GM20431 (cell line): ENCODE results near the gene TPGS1.

Source experiments
- in situ Hi-C: fragments of 300-500 bp; cut with MseI, MboI; formaldehyde crosslinking; loops from one replicate; pipeline ENCODE4 v1.15.0; 2020; ENCODE audit warnings: low sequenced_read_pairs; ENCODE audit not compliant: unreplicated experiment

Gene TPGS1

DNA sequence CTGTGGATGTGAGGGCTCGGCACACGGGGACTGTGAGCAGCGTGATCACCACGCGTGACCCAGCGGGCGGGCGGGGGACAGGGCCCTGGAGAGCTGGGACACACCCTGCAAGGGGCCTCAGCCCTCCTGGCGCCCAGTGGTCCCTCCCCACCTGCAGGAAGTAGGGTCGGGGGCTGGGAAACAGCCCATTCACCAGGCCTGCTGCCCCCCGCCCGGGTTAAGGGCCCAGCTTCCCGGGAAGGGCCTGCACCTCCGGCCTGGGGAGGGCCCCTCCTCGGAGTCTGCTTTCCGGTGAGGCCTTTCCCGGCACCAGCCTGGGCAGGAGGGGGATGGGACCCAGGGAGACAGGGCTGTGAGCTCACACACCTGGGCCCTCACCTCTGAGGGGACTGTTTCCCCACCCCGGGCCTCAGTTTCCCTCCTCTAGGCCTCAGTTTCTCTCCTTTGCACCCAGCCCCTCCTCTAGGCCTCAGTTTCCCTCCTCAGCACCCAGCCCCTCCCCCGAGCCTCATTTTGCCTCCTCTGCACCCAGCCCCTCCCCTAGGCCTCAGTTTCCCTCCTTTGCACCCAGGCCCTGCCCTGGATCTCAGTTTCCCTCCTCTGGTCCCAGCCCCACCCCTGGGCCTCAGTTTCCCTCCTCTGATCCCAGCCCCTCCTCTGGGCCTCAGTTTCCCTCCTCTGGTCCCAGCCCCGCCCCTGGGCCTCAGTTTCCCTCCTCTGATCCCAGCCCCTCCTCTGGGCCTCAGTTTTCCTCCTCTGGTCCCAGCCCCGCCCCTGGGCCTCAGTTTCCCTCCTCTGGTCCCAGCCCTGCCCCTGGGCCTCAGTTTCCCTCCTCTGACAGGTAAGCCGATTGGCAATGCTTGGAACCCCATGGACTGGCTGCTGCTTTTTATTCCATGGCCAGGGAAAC is 12.9 kb upstream of the TPGS1 start:
- in situ Hi-C loops, result no loop called here

DNA sequence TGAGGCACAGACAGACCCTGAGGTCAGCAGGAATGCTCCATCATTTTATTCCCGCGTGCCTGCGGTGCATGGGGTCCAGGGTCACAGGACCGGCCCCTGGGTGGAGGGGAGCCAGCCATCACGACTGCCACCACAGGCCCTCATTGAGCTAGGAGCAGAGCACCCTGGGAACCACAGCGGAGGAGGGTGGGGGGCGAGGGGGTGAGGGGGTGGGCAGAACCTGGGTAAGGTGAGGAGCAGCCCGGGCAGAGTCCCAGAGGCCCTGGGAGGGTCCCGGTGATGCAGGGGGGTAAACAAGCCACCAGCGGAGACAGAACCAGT is 12.3 kb upstream of the TPGS1 start:
- in situ Hi-C loops, result no loop called here

DNA sequence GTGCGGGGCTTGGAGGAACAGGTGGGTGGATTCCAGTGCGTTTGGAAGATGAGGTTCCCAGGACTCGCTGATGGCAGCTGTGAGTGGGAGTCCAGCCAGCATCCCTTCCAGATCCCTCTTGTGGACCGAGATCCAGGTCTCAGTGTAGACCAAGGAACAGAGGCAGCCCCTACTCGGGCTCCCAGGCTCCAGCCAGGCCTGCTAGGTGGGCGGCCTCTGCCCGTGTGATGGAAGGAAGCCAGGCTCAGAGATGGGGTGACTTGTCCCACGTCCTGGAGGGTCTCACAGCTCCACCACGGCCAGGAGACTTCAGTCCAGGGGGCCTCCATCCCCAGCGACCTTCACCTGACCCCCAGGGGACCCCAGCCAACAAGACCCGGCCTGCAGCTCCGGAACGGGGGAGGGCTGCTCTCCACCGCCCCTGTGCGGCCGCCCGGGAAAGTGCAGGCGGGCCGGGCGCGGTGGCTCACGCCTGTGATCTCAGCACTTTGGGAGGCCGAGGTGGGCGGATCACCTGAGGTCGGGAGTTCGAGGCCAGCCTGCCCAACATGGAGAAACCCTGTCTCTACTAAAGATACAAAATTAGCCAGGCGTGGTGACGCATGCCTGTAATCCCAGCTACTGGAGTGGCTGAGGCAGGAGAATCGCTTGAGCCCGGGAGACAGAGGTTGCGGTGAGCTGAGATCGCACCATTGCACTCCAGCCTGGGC is 11.7 kb upstream of the TPGS1 start:
- in situ Hi-C loops, result no loop called here

DNA sequence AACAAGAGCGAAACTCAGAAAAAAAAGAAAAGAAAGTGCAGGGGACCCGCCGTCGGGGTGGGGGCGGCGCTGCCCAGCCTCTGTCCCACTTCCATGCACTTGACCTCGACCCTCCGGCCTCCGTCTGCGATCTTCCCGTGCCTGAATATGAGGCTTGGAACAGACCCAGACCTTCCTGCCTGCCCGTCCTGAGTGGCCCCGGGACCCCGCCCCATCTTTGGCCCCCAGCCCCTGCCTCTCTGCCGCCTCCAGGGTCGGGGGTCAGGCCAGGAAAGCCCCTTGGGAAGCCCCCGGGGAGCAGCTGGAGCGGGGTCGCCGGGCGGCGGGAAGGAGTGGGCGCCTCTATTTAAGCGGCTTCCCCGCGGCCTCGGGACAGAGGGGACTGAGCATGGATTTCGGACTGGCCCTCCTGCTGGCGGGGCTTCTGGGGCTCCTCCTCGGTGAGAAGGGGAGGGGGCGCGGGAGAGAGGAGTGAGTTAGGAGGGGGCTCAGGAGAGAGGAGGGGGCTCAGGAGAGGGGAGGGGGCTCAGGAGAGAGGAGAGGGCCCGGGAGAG is 11.1 kb upstream of the TPGS1 start, which contains the start of gene MADCAM1:
Gene MADCAM1 (plus strand): TSS at position 375 of the 554 bp plus-strand sequence. CDS start 14 bp downstream, at position 389.
- in situ Hi-C loops, result no loop called here

DNA sequence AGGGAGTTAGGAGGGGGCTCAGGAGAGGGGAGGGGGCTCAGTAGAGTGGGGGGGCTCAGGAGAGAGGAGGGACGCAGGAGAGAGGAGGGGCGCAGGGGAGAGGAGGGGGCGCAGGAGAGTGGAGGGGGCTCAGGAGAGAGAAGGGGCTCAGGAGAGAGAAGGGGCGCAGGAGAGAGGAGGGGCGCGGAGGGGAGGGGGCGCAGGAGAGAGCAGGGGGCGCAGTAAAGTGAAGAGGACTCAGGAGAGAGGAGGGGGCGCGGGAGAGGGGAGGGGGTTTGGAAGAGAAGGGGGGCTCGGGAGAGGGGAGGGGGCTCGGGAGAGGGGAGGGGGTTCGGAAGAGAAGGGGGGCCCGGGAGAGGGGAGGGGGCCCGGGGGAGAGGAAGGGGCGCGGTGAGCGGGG is 10.3 kb upstream of the TPGS1 start:
- in situ Hi-C loops, result no loop called here

DNA sequence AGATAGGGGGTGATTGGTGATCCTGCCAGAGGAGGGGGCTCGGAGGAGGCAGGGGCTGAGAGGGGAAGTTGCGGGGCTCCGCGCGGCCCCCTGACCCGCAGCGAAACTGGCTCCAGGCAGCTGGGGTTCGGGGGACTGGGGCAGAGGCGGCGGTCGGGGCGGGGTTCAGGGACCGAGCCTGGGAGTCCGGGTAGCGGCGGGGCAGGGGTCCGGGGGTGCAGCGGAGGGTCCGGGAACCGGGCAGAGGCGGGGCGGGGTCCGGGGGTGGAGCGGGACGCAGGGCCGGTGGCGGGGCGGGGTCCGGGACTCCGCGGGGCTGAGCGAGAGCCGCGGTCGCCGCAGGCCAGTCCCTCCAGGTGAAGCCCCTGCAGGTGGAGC is 9.8 kb upstream of the TPGS1 start:
- in situ Hi-C loops, result no loop called here

DNA sequence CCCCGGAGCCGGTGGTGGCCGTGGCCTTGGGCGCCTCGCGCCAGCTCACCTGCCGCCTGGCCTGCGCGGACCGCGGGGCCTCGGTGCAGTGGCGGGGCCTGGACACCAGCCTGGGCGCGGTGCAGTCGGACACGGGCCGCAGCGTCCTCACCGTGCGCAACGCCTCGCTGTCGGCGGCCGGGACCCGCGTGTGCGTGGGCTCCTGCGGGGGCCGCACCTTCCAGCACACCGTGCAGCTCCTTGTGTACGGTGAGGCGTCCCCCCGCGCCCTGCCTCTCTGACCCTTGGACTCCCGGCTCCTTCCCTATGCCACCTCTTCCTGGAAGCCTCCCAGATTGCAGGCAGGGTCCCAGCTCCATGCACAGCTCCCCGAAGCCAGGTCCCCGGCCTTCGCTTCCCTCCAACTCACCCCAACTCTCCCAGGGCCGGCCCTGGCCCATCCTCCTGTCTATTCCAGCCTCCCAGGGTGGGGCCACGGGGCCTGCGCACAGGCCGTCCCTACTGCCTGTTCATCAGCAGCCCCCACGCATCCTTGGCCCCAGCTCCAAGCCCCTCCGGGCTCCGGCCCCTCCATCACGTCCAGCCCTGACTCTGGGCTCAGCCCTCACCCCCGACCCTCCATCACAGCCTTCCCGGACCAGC is 9.3 kb upstream of the TPGS1 start:
- in situ Hi-C loops, result no loop called here

DNA sequence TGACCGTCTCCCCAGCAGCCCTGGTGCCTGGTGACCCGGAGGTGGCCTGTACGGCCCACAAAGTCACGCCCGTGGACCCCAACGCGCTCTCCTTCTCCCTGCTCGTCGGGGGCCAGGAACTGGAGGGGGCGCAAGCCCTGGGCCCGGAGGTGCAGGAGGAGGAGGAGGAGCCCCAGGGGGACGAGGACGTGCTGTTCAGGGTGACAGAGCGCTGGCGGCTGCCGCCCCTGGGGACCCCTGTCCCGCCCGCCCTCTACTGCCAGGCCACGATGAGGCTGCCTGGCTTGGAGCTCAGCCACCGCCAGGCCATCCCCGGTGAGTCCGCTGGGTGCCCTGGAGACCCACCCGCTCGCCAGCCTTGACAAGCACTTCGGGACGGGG is 8.8 kb upstream of the TPGS1 start:
- in situ Hi-C loops, result no loop called here

DNA sequence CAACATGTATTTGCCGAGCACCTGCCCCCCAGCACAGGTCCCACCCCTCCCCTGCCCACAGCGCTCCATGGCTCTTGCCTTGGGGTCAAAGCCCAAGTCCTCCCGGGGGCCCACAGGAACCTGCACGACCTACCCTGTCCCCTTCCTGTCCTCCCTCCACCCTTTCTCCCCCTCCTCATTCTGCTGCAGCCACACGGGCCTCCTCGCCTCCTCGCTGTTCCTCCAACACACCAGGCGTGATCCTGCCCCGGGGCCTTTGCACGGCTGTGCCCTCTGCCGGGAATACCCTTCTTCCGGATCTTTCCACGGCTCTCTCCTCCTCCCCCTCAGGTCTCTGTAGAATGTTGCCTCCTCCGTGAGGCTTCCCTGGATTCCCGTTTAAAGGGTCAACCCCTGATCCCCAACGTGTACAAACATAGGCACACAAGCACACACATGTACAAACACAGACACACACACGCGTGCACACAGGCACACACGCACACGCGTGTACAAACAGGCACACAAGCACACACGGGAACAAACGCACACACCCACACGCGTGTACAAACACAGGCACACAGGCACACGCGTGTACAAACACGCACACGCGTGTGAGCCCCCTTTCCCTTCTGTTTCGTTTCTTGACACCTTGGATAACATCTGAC is 8.2 kb upstream of the TPGS1 start:
- in situ Hi-C loops, result no loop called here

DNA sequence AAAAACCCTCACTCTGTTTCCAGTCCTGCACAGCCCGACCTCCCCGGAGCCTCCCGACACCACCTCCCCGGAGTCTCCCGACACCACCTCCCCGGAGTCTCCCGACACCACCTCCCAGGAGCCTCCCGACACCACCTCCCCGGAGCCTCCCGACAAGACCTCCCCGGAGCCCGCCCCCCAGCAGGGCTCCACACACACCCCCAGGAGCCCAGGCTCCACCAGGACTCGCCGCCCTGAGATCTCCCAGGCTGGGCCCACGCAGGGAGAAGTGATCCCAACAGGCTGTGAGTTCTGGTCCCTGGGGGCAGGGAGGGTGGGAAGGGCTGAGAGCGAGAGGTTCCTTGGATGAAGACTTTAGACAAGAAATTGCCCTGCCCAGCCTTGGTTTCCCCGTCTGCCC is 5.7 kb upstream of the TPGS1 start:
- in situ Hi-C loops, result no loop called here

DNA sequence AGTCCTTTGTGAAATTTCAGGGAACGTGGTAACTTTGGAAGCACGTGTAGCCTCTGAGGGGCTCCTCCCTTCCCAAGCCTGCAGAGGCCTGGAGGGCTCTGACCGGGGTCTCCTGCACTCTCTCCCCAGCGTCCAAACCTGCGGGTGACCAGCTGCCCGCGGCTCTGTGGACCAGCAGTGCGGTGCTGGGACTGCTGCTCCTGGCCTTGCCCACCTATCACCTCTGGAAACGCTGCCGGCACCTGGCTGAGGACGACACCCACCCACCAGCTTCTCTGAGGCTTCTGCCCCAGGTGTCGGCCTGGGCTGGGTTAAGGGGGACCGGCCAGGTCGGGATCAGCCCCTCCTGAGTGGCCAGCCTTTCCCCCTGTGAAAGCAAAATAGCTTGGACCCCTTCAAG is 2.7 kb upstream of the TPGS1 start:
- in situ Hi-C loops, result no loop called here

DNA sequence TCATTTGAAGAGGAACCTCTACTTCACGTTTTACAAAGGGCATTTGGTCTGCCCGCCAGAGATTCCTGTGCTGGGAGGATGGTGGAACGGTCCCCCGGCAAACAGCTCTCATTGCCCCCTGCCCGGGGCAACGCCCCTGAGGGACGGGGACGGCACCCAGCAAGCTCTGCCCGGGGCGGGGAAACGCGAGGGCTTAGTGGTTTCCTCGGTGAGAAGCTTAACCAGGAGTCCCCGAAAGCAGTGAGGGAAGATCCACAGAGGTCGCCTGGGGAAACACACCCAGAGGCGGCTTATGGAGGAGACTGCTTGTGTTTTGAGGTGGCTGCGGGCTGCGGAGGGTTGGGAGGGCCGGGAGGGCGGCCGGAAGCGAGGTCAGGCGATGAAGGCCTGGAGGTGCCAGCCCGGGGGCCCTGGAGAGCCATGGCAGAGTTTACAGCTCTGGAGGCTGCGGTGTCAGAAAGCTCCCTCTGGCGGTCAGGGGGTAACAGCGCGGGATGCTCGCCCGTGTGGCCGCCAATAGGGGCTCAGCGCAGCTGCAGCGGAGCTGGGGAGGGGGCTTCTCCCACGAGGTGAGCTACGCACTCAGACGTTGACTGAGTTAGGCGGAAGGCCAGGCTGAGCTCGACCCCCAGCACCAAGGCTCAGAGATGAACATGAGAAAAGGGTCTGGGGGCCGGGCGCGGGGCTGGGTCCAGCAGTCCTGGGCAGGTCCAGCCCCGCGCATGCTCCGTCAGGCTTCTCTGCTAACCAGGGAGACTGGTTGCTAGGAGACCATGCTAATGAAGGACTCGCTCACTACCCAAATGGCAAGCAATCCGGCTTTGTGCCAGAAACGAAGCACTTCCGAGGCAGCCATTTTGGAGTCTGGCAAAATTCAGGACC is 652 bp upstream of the TPGS1 start:
- in situ Hi-C loops, result no loop called here

DNA sequence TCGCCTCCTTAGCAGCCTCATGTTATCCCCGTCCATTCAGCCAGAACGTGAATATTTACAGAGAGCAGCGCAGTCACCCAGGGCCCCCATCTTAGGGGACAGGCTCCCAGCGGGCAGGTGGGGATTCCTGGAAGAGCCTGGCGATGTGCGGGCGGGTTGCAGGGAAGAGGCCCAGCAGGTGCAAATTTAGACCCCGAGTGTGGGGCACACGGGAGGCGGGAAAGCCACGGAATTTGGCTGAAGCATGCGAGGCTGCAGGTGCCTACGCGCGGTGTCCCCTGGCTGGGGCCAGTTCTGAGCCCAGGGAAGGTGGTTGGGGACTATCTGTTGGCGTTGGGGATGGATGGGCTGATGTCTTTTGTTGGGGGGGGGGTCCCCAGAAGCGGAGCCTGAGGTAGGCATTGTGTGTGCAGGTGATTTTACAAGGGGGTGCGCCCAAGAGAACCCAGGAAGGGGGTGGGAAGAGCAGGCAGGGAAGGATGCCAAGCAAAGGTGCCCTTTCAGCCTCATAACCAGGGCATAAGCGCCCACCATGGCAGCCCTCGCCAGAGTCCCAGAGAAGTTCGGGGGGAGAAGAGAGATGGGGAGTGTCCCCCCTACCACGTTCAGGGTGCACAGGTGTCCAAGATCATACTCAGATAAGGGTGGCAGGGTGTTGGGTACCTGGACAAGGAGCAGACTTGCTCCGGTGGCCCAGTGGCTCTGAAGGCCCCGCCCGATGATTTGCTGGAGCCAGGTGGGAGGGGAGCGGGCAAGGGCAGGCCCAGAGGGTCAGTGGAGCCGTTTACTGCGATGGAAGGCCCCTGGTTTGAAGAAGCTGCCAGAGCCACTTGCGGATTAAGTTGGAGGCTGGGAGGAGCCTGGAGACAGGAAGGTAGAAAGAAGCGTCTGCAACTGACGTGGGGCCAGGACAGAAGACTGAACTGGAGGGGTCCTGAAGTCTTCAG is 1.2 kb downstream of the TPGS1 start:
- in situ Hi-C loops, result no loop called here

DNA sequence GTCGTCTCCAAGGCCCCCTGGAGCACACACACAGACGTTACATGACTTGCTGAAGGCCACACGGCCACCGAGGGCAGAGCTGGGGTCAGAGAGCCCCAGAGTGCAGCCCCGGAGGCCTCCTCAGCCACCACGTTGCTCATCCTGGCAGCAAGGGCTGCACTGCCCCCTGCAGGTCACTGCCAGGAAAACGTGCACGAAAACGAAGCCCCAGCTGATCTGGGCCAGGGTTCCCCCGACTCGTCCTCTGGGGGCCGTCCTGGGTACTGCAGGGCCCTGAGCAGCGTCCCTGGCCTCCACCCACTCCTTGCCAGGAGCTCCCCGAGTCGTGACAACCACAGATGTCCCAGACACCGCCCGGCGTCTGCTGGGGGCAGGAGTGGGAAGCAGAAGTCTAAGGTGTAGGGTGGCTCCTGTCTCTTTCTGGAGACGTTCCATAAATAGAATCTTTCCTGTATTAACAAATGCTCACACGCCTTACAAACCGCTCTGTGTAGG is 3.4 kb downstream of the TPGS1 start:
- in situ Hi-C loops, result no loop called here

DNA sequence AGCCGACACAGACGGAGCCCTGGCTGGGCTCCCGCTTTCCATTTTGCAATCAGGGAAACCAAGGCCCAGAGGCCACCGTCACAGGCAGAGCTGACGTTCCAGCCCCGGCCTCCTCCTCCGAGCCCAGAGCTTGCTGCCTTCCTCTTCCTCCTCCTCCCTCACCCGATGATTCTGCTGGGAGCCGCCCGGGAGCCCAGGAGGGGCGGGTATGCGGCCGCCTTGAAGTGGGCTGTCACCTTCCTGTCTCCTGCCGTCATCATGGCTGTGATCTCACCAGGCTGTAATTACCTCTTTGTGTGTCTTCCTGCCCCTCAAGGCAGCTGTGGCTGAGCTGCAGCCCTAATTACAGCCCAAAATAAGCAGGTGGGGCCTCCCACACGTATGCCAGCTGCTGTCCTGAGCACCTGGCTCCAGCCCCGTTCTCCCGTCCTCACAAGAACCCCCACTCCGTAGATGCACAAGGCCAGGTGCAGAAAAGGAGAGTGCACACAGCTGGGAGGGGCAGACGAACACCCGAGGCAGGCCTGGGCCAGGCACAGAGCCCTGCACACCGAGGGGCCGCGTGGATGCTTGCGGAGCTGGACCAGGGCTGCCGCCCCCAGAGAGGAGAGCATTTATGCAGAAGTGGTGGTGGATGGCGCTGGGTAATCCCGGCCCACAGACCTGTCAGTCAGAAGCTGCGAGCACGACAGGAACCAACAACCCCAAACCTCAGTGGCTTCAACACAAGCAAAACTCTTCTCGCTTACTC is 4.0 kb downstream of the TPGS1 start:
- in situ Hi-C loops, result no loop called here

DNA sequence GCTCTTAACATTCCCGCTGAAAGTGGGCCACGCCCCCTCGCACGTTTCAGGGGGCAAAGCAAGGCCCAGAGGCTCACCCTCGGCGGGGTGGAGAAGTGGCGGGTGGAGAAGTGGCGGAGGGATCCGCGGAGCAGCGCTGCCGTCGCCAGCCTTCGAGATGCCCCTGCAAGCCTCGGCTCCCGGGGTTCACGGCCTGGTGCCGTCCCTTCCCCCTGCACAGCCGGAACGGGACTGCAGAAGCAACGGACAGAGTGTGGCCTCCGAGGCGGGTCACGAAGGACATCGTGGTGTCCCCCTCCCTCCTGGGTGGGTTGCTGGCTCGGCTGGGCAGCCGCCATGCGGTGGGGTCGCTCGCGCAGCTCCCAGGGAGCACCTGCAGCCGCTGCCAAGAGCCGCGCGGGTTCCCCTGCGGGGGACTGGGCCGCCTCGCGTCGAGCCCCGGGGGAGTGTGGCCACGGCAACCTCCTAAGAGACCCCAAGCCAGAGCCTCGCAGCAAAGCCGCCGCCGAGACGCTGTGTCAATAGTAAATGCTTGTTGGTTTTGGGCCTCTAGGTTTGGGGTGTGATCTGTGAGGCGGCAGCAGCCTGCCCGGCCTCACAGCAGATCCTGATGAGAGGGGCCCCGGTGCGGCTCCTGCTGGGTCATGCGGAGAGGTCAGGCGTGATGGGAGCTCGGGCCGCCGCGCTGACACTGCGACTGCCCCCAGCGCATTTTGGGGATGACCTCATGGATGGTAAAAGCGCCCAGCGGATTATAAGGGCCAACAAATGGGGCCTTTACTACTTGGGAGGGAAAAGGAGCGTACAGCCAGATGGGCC is 5.5 kb downstream of the TPGS1 start:
- in situ Hi-C loops, result no loop called here
